Erythroblast (primary cell): ENCODE results near the gene PLXNB2.

Source experiments
- GATA1 ChIP-seq: IDR thresholded peaks from 2 replicates; pipeline ENCODE4 v1.6.1; 2011; ENCODE audit warnings: low read depth, mild to moderate bottlenecking, control low read depth, low read length, moderate library complexity
- POLR2A ChIP-seq: IDR thresholded peaks from 2 replicates; pipeline ENCODE4 v1.6.1; 2011; ENCODE audit warnings: mild to moderate bottlenecking, low read length

DNA sequence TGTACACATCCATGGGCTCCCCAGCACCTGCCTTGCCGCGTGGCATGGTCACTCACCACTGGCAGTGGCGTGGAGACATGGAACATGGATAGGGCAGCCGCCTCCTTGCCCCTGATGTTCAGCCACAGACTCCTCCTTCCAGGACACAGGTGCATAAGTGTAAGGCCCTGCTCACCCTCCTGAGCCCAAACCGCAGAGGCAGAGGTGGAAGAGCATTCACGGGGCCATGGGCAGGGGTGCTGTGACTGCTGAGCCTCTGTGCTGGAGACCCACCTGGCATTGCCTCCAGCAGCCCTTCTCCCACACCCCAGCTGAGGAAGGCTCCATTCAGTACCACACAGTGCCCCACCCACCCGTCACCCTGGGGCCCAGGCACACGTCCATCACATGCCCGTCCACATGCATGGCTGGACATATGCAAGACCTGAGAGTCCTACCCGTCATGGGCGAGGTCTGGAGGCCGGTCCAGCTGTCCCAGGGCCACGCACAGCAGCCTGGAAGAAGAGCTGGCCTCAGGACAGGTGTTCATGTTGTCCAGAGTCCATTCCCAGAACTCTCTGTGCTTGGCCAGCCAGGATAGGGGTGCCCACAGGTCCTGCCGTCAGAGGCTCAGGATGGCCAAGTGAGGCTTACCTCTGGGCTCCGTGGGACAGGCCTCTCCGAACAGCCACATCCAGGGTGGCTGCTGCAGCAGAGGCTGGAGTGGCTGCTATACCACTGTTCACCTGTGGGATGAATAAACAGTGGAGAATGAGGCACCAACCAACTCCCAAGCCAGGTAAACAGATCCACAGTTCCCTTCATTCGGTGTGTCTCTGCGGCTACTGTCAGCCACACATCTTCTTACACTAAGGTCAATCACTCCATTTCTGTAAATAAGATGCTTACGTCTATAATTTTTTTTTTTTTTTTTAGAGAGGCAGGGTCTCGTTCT is 60.9 kb downstream of the PLXNB2 start:
- TF ChIP-seq POLR2A (no peak), GATA1 (no peak)
